ENCODE measurements around the gene FOXG1. TPM values are rescaled to one million over a fixed set of nuclear protein-coding genes. Genes with fewer than 3 reads are reported as not detected.
A peak's percentile ranks its signal among the peaks of the same experiment; 100 is the strongest.

FOXG1 gene
- 0.03 and 0.67 TPM in 2 replicates for total RNA-seq (2014; rRNA removed; shearing (Covaris generic); ENCODE audit: low replicate concordance)

DNA sequence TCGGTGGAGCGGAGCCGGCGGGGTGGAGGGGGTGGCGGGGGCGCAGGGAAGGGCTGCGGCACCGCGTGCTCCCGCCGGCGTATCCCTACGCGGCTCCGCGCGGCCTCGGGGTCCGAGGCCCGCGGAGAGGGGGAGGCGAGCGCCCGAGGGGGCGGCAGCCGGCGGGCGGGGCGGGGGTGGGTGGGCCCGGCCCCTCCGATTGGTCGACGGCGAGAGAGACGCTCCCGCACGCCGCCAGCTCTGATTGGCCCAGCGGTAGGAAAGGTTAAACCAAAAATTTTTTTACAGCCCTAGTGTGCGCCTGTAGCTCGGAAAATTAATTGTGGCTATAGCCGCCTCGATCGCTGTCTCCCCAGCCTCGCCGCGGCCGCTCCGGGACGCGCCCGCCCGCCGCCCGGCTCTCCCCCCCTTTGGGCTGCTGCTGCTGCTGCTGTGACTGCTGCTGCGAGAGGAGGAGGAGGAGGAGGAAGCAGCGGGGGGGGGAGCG is at the start of gene FOXG1:
TSS of gene FOXG1 (plus strand) at position 319 of the 487 bp plus-strand sequence. CDS start 493 bp downstream, outside the sequence.
- no peaks in the 10 kb centered on the region for H3K36me3 ChIP-seq
- peak within 1 kb of the TSS; percentile 41 for H3K4me3 ChIP-seq
- DNase-seq = peak; percentile 71
- H3K9me3 ChIP-seq = no peaks in the 10 kb centered on the region
- no peaks in the 10 kb centered on the region for H3K27me3 ChIP-seq

- Histone ChIP-seq H3K36me3 (no peaks in the 10 kb centered on the region), H3K27me3 (no peaks in the 10 kb centered on the region), H3K9me3 (no peaks in the 10 kb centered on the region), H3K4me3 (no peak overlapping the region)
- DNase-seq = no peak
Measured at GRCh38 chr14:28719130-28719529, 47.5 kb upstream of the FOXG1 start.

DNA sequence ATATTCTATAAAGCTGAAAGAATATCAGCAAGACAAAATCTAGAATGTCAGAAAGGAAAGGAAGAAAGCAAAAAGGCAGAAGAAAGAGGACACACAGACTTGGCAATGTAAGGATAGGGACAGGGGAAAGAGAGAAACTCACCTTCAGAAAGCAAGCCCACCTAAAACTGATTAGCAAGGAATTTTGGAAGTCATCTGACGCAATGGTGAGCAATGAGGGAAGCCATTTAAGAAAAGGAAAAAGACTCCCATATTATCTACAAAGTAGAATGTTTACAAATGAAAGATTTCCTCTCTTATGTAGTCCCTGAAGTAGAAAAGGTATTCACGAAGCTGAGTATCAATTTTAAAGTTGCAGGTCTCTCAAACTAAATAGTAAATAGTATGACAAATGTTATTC is 35.2 kb upstream of the FOXG1 start:
- no peaks in the 10 kb centered on the region for H3K27me3 ChIP-seq
- H3K36me3 ChIP-seq = no peaks in the 10 kb centered on the region
- no peaks in the 10 kb centered on the region for H3K9me3 ChIP-seq
- no peak for DNase-seq
- H3K4me3 ChIP-seq = no peak overlapping the region

GRCh38 chr14:28742171-28742846 is 24.3 kb upstream of the FOXG1 start:
- Histone ChIP-seq H3K4me3 (no peak overlapping the region), H3K36me3 (no peaks in the 10 kb centered on the region), H3K9me3 (no peaks in the 10 kb centered on the region; the same call in 1 of the 2 replicates), H3K27me3 (no peaks in the 10 kb centered on the region)
- DNase-seq = no peak

GRCh38 chr14:28744126-28744525 is 22.5 kb upstream of the FOXG1 start:
- Histone ChIP-seq H3K27me3 (no peaks in the 10 kb centered on the region), H3K9me3 (no peaks in the 10 kb centered on the region; the same call in 1 of the 2 replicates), H3K36me3 (no peaks in the 10 kb centered on the region), H3K4me3 (no peak overlapping the region)
- no peak for DNase-seq

DNA sequence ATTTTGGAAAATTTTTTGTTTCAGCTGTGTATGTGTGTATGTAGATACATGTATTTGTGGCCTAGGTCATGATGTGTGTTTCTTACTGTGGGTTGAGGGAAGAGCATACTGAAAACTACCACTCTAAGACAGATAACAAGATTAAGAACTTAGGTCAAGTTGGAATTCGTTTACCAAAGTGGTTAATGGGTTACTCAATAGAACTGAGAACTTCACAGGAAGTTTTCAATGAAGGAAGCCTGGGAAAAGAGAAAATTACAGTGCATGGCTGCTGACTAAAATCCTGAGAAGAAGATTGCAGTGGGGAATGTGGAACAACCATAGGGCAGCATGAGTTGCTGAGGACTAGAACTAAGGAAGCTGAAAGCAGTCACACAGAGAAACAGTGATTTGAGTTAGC is 21.4 kb upstream of the FOXG1 start:
- Histone ChIP-seq H3K4me3 (no peak overlapping the region), H3K36me3 (no peaks in the 10 kb centered on the region)
- no peak for DNase-seq

GRCh38 chr14:28746247-28746646 is 20.3 kb upstream of the FOXG1 start:
- H3K4me3 ChIP-seq = no peak overlapping the region

More for the DNA sequence above, 21.4 kb upstream of the FOXG1 start:
- Histone ChIP-seq H3K9me3 (no peaks in the 10 kb centered on the region; the same call in 1 of the 2 replicates), H3K27me3 (no peaks in the 10 kb centered on the region)

DNA sequence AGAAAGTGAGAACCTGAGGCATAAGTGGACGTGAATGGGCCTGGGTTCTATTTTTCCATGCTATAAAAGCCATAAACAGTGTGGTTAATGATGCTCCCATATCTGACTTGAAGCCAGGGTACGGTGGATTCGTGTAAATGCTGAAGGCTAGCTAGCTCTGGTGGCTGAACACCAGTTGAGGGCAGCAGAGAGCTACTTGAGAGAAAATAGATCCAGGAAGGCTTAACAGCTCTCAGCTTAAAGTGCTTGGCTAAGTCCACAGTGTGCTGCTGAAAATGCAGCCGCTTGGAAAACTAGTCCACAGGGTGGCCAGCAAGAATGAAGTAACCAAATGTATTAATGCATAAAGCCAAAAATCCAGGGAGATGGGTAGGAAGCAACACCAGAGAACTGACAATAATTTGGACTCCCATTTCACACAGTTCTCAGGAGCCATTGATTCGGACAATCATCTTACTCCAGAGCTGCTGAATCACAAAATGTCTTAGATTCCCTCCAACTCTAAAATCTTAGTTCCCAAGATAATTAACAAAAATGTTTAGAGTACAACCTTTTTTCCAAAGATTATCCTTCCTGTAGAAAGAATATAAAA is 15.0 kb upstream of the FOXG1 start:
- Histone ChIP-seq H3K9me3 (no peaks in the 10 kb centered on the region; the same call in 1 of the 2 replicates), H3K4me3 (no peak overlapping the region), H3K27me3 (no peaks in the 10 kb centered on the region), H3K36me3 (no peaks in the 10 kb centered on the region)
- peak; percentile 29 for DNase-seq

More at GRCh38 chr14:28746247-28746646, 20.3 kb upstream of the FOXG1 start:
- DNase-seq = no peak
- Histone ChIP-seq H3K36me3 (no peaks in the 10 kb centered on the region), H3K27me3 (no peaks in the 10 kb centered on the region), H3K9me3 (no peaks in the 10 kb centered on the region; the same call in 1 of the 2 replicates)

GRCh38 chr14:28754209-28754985 is 12.2 kb upstream of the FOXG1 start:
- H3K9me3 ChIP-seq = no peaks in the 10 kb centered on the region
- no peaks in the 10 kb centered on the region for H3K36me3 ChIP-seq
- H3K27me3 ChIP-seq = no peaks in the 10 kb centered on the region
- no peak for DNase-seq
- no peak overlapping the region for H3K4me3 ChIP-seq

- Histone ChIP-seq H3K27me3 (no peaks in the 10 kb centered on the region), H3K9me3 (no peaks in the 10 kb centered on the region), H3K36me3 (no peaks in the 10 kb centered on the region), H3K4me3 (peak overlapping the region; percentile 7; the same call in 1 of the 2 replicates)
- no peak for DNase-seq
Measured at GRCh38 chr14:28755198-28755815, 11.3 kb upstream of the FOXG1 start.

DNA sequence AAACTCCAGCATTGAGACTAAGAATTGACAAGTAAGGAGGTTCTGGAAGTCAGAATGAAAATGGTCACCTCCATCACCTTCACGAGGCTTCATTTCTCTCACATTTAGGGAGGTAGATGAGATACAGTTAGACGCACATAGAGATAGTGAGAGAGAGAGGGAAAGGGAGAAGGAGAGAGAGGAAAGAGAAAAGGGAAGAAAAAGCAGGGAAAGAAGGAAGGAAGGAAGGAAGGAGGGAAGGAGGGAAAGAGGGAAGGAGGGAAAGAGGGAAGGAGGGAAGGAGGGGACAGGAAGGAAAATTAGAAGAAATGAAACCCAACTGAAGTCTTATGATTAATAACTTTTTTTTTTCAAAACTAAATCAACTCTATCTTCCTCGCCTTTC is 10.7 kb upstream of the FOXG1 start:
- Histone ChIP-seq H3K4me3 (no peak overlapping the region), H3K9me3 (no peaks in the 10 kb centered on the region), H3K36me3 (no peaks in the 10 kb centered on the region), H3K27me3 (no peaks in the 10 kb centered on the region)
- DNase-seq = no peak

DNA sequence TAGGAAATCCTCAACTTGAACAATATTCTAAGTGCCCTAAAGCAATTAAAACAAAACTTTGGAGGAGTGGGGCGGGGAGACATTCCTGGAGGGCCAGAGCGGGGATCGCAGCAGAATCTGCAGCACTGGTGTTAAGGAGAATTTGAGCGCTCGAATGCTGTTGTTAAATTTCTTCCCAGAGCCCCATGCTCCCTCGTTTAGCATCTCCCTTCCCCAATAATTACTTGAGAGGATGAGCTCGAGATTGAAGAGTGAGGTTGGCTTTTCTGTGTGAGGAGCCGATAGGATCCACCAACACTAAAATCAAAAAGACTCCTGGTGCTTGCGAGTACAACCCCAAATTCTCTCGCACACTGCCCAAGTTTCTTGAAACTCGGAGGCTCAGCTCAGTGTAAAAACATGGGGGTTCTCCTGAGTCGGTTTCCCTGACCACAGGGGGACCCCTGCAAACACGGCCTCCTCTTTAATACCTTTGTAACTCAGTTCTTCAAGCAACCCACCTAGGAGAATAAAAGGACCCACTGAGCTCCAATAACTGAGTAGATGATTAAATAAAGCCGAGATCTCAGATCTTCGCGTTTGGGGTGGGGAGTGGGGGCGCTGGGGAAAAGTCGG is 10.2 kb upstream of the FOXG1 start:
- Histone ChIP-seq H3K27me3 (no peaks in the 10 kb centered on the region), H3K9me3 (no peaks in the 10 kb centered on the region), H3K36me3 (no peaks in the 10 kb centered on the region), H3K4me3 (no peak overlapping the region)
- no peak for DNase-seq

- Histone ChIP-seq H3K9me3 (no peaks in the 10 kb centered on the region), H3K36me3 (no peaks in the 10 kb centered on the region), H3K27me3 (no peaks in the 10 kb centered on the region), H3K4me3 (peak overlapping the region; percentile 31)
- peak; percentile 37 for DNase-seq
Measured at GRCh38 chr14:28756884-28757570, 9.6 kb upstream of the FOXG1 start.

- no peaks in the 10 kb centered on the region for H3K9me3 ChIP-seq
- no peaks in the 10 kb centered on the region for H3K27me3 ChIP-seq
- H3K4me3 ChIP-seq = no peak overlapping the region
- DNase-seq = no peak
- H3K36me3 ChIP-seq = no peaks in the 10 kb centered on the region
Measured at GRCh38 chr14:28757786-28758185, 8.8 kb upstream of the FOXG1 start.

DNA sequence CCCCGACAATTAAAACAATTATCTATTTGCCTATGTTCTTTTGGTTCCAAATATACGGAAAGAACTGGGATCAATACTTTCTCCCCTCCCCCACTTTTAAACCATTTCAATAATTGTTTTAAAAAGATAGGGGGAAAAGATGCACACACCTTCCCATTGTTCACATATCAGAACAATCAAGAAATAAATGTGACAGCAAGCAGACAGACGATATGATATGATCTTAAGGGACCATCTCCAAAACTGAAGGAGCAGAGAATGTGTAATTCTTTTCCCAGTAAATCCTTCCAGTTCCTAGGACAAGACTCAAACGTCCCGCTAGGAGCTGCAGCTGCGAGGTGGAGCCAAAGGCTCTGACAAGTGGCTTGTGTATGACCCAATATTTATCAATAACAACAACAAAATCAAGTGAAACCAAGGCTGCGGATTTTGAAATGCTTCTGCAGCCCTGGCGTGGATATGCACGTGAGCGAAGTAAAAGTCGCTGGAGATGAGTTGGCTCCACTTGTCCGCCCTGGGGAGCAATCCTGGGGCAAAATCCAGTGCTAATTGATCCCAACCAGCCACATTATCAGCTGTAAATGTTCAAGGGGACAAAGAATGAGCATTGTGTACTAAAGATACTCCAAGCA is 8.2 kb upstream of the FOXG1 start:
- no peak overlapping the region for H3K4me3 ChIP-seq
- H3K27me3 ChIP-seq = no peaks in the 10 kb centered on the region
- no peak for DNase-seq
- no peaks in the 10 kb centered on the region for H3K9me3 ChIP-seq
- H3K36me3 ChIP-seq = no peaks in the 10 kb centered on the region
